Testis (tissue), 3 donors: Measurements from ENCODE around the gene HACL1. TPM values are rescaled to one million over a fixed set of nuclear protein-coding genes. Genes with fewer than 3 reads are reported as not detected.

ENCODE experiments used
- DNase-seq: peaks from one replicate; pipeline ENCODE4 v3.0.0-alpha.2; 2019
- H3K27ac ChIP-seq, 2 donors: fragments of 200-600 bp; sonication (generic); one replicate each; pipeline ENCODE4 v1.5.1; 2019
- H3K27me3 ChIP-seq: fragments of 200-600 bp; sonication (generic); one replicate; pipeline ENCODE4 v1.5.1; 2019
- H3K36me3 ChIP-seq: fragments of 200-600 bp; sonication (generic); one replicate; pipeline ENCODE4 v1.5.1; 2017; ENCODE audit warnings: low read depth; ENCODE audit errors: missing control alignments
- H3K4me1 ChIP-seq: fragments of 200-600 bp; sonication (generic); one replicate; pipeline ENCODE4 v1.5.1; 2019
- H3K4me3 ChIP-seq, 2 donors: fragments of 200-600 bp; sonication (generic); one replicate each; pipeline ENCODE4 v1.5.1; 2017 to 2019
- H3K9me3 ChIP-seq: fragments of 200-600 bp; sonication (generic); one replicate; pipeline ENCODE4 v1.5.1; 2017
- CTCF ChIP-seq, 3 experiments: fragments of 450-650 bp in 2 of 3; fragments of 200-600 bp in 1 of 3; sonication (generic) in 1 of 3; IDR thresholded peaks; one replicate each; pipeline ENCODE4 v1.5.1; 2016 to 2019; ENCODE audit warnings: antibody characterized with exemption in 3 of 3, mild to moderate bottlenecking in 2 of 3, moderate library complexity in 1 of 3
- POLR2A ChIP-seq: fragments of 450-650 bp; IDR thresholded peaks from one replicate; pipeline ENCODE4 v1.6.1; 2017; ENCODE audit warnings: antibody characterized with exemption, mild to moderate bottlenecking, moderate library complexity
- WGBS, 2 donors: methylation state at CpG; one replicate each; pipeline ENCODE4 v1.1.5; 2018; 5-methylcytosine and 5-hydroxymethylcytosine counted together
- intact Hi-C: fragments of 100-400 bp; cut with DNase I; formaldehyde crosslinking; loops from one replicate; pipeline ENCODE4 v1.15.1; 2023; ENCODE audit warnings: low total_unique reads
- polyA plus RNA-seq: library from polyadenylated mRNA; stranded (reverse); fragments of 350-450 nt; fragmentation: Illumina TruSeq; extraction: RNeasy Lipid Tissue Mini Kit (QIAGEN cat#74804); gene quantifications from one replicate; pipeline ENCODE4 v1.2.3, GENCODE V29; 2014; ENCODE audit warnings: low read depth, low replicate concordance; ENCODE audit not compliant: insufficient read depth
- total RNA-seq, 2 donors: library from RNA; depleted of rRNA; stranded (reverse); fragments of >200 nt; gene quantifications; one replicate each; pipeline ENCODE4 v1.2.3, GENCODE V29; 2016

Gene HACL1
- total and polyA plus RNA-seq, 3 donors from 2014 or later, result 35.7 to 44.3 (median 42.2) TPM

GRCh38 chr3:15646851-15647511 lies 45.6 kb upstream of the HACL1 start:
- H3K9me3 ChIP-seq, result no peaks in the 10 kb centered on the region
- intact Hi-C loops, result no loop called here
- H3K27me3 ChIP-seq, result no peaks in the 10 kb centered on the region
- H3K4me3 ChIP-seq, result no peak overlapping the region
- WGBS, 2 donors, result 52 to 57% methylated on average over 12 to 13 of the region's 13 CpGs
- DNase-seq, result peak; percentile 39
- TF ChIP-seq POLR2A (no peak), CTCF (IDR thresholded peaks at IDR 0.05) (no peak)
- H3K4me1 ChIP-seq, result peaks cover 8% of the 10 kb centered on the region
- peak overlapping the region in 1 of 2 donors; percentile 61 for H3K27ac ChIP-seq
- H3K36me3 ChIP-seq, result no peaks in the 10 kb centered on the region

- Histone ChIP-seq H3K4me3 (no peak overlapping the region), H3K27ac (no peak overlapping the region), H3K4me1 (peaks cover 8% of the 10 kb centered on the region), H3K36me3 (no peaks in the 10 kb centered on the region), H3K9me3 (no peaks in the 10 kb centered on the region), H3K27me3 (no peaks in the 10 kb centered on the region)
- no peak for DNase-seq
- 77 to 83% methylated on average over 18 of the region's 18 CpGs for WGBS, 2 donors
- intact Hi-C loops, result no loop called here
- TF ChIP-seq POLR2A (no peak), CTCF (IDR thresholded peaks at IDR 0.05) (no peak)
These were observed 44.6 kb upstream of the HACL1 start for GRCh38 chr3:15645740-15646501.

GRCh38 chr3:15645246-15645645 lies 43.9 kb upstream of the HACL1 start:
- 94% methylated on average over 6 of the region's 6 CpGs for WGBS, 2 donors
- Histone ChIP-seq H3K4me1 (peaks cover 8% of the 10 kb centered on the region), H3K27ac (no peak overlapping the region), H3K9me3 (no peaks in the 10 kb centered on the region), H3K36me3 (no peaks in the 10 kb centered on the region), H3K27me3 (no peaks in the 10 kb centered on the region), H3K4me3 (no peak overlapping the region)
- intact Hi-C loops, result no loop called here
- TF ChIP-seq POLR2A, result no peak
- no peak for DNase-seq

GRCh38 chr3:15638891-15639262 lies 37.5 kb upstream of the HACL1 start:
- no peak overlapping the region for H3K27ac ChIP-seq
- H3K9me3 ChIP-seq, result no peaks in the 10 kb centered on the region
- intact Hi-C loops, result loop anchor here (10.0 kb wide), 1 partner anchor 176 kb away; no protein-coding TSS in a partner anchor
- no peak overlapping the region for H3K4me3 ChIP-seq
- no peak for TF ChIP-seq POLR2A
- no peak for TF ChIP-seq CTCF (IDR thresholded peaks at IDR 0.05)
- no peaks in the 10 kb centered on the region for H3K36me3 ChIP-seq
- no peak for DNase-seq
- 100% methylated on average over 1 of the region's 1 CpG for WGBS, 2 donors
- no peaks in the 10 kb centered on the region for H3K27me3 ChIP-seq
- peaks cover 19% of the 10 kb centered on the region for H3K4me1 ChIP-seq

GRCh38 chr3:15638193-15638890 lies 37.0 kb upstream of the HACL1 start:
- H3K4me3 ChIP-seq, result no peak overlapping the region
- DNase-seq, result no peak
- intact Hi-C loops, result loop anchor here (10.0 kb wide), 1 partner anchor 176 kb away; no protein-coding TSS in a partner anchor
- no peaks in the 10 kb centered on the region for H3K36me3 ChIP-seq
- no peak overlapping the region for H3K27ac ChIP-seq
- TF ChIP-seq CTCF (IDR thresholded peaks at IDR 0.05) (no peak), POLR2A (no peak)
- H3K9me3 ChIP-seq, result no peaks in the 10 kb centered on the region
- H3K4me1 ChIP-seq, result peaks cover 22% of the 10 kb centered on the region
- 88 to 91% methylated on average over 6 of the region's 6 CpGs for WGBS, 2 donors
- no peaks in the 10 kb centered on the region for H3K27me3 ChIP-seq
